Measurements from ENCODE around the gene SPEM1.

Gene SPEM1

DNA sequence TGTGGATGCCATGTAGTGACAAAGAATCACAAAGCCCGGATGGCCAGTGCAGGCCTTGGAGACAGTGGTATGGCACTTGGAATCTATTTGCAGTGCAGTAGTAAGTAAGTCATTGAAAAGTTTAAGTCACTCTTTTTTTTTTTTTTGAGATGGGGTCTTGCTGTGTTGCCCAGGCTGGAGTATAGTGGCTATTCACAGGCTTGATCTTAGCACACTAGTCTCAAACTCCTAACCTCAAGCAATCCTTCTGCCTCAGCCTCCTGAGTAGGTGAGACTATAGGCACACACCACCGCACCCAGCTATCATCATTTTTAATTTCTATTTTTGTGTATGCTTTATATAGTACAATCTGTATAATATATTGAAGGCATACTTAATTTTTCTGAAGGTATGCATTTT lies 21.5 kb upstream of the SPEM1 start:
- no peak for DNase-seq (ENCODE audit: low spot score)

DNA sequence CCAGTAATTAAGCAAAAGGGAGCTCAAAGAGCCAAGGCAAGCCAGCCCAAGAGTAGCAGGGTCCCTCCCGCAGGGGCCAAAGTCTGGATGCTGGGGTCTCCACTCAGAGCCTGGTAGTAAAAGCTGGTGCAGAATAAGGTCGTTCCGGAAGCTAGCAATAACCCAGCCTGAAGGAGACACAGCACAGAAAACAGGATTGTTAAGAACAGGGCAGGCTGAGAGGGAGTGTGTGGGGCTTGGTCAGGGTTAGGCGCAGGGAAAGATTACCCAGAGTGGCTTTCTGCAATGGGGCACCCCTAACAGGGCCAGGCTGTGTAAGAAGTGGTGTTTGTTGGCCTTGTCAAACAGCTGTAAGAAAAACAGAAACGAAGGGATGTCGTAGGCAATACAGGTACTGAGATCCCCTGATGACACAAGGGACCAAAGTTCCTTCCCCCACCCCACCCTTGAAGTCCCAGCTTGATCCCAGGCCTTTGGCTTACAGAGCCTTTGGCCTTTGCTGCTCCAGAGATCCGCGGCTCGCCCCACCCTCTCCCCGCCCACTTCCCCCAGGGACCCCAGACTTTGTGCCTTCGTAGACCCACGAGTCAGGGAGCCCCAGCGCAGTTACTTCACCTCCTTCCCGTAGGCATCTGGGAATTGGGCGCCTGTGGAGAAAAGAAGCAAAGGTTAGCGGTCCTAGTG lies 16.9 kb upstream of the SPEM1 start:
- no peak for DNase-seq (ENCODE audit: low spot score)

DNA sequence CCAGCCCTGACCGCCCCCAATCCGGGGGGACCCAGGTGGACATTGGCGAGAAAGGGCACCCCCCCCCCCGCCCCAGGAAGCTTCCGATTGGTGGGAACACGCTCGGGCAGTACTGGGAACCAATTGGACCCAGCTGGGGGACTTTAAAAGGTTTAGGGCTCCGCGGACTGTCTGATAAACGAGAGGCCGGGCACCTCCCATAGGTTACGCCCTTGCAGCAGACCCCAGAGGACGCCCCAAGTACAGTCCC lies 16.5 kb upstream of the SPEM1 start:
- peak; percentile 85 for DNase-seq (ENCODE audit: low spot score)

DNA sequence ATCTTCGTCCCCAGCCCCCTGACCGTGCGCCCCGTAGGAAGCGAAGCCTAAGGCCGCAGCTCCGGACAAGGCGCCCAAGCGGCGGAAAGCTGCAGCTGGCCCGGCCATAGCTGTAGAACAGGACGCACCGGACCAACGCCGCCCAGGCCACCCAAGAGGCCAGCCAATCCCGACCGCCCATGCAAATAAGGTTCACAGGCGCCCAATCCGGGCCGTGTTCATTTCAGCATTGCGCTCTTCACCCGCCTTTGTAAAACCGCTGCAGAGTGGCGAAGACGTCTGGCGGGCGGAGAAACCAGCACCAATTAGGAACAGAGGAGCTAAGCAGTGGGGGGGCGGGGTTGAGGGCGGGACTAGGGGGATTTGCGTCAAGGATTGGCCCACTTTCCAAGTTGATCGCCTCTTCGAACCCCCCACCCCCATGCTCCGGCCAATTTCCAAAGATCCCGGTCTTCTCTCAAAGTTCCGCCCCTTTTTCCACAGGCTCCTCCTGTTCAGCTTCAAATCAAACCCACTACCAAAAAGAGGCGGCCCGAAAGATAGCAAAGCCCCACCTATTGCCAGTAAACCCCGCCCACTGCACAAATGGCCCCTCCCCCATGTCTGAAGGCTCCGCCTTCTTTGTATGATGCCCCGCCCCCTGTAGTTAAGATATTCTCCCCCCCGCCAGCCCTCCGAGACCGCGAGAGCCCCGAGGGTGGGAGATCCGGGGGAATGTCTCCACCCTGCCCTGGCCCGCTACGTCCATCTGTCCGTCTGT lies 16.0 kb upstream of the SPEM1 start, which contains the start of gene TMEM256:
Gene TMEM256, minus strand, starts transcription at position 121 of the 760 bp plus-strand sequence. Its CDS starts 13 bp downstream, at position 108.
- peak; percentile 97 for DNase-seq (ENCODE audit: low spot score)

DNA sequence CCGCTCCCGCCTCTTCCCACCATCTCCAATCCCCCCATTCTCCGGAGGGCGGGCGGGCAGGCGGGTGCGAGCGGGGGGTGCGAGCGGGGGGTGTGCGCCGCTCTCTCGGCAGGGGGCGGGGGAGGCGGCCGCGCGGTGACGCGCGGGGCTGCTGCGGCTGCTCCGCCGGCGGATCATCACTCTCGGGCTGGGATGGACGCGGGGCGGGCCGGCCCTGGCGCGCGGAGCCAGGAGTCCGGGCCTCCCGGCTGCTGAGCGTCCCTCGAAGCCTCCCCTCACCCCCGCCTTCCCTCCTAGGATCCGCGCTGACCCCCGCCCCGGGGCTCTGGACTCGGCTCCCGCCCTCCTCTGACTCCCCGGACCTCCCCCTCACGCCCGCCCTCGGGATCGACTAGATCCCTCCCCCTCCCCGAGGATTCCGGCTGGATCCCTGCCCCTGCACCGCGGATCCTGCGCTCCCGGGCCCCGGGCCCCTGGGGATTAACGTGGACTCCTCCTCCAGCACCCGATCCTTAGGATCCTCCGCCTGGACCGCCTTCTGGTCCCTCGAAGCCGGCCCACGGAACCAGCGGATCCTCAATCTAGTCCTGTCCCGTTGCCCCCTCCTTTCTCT lies 15.3 kb upstream of the SPEM1 start:
- DNase-seq (ENCODE audit: low spot score), result peak; percentile 89

DNA sequence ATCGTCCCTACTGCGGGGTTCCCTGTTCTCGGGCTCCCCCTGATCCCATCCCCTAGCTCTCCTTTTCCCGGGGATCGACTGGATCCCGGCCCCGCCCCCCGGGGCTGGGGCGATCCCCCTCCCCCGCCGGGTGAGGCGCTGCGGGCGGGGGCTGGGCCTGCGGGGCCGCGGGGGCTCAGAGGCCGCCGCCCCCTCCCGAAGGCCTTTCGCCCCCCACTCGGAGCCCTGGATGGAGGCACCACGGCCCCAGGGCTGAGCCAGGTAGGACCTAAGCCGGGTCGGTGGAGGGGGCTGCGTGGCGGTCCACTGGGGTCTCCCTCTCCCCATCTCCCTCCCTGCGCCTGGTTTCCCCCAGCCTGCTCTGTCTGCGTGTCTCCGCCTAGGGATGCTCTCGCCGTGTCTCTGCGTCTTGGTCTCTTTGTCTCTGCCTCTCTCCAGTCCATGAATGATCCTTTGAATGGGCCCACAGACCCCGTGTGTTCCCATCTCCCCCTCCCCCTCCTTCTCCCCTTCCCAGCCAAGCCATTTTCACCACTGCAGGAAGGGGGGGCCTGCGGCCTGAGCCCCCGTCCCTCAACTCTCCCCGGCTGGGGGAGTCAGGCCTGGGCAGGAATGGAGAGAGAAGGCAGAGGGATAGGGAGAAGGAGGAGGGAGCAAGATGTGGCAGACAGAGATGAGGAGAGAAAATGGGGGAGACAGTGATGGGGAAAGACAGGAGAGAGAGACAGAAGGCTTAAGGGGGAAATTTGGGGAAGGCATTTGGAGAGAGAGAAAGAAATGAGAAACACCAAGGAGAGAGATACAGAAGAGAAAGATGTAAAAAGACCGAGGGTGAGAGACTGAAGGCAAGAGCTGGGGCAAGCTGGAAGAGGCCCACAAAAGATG lies 14.5 kb upstream of the SPEM1 start:
- peak; percentile 50 for DNase-seq (ENCODE audit: low spot score)

DNA sequence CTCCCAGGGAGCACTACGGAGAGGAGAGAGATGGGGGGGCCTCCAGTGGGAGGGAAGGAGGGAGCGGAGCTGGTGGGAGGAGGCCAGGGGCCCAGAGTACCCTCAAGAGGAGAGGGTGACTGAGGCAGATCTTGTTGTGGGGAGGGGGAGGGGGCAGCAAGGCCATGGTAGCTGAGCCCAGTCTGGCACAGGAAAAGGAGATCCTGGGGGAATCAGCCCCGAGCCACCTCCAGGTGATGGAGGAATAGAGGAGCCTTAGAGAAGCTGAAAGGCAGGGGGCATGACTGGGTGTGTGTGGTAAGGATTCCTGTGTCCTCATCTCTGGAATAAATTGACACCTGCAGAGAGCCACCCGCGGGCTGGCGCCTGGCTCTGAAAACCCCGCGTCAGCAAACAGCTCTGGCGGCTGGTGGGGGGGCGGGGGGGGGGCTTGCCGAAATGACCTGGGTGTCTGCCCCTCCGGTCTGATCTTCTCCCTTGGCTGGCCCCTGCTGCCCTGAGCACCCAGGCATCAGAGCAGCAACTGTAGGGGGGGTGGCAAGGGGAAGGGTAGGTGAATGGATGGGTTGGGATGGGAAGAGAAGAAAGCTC lies 13.8 kb upstream of the SPEM1 start:
- no peak for DNase-seq (ENCODE audit: low spot score)

DNA sequence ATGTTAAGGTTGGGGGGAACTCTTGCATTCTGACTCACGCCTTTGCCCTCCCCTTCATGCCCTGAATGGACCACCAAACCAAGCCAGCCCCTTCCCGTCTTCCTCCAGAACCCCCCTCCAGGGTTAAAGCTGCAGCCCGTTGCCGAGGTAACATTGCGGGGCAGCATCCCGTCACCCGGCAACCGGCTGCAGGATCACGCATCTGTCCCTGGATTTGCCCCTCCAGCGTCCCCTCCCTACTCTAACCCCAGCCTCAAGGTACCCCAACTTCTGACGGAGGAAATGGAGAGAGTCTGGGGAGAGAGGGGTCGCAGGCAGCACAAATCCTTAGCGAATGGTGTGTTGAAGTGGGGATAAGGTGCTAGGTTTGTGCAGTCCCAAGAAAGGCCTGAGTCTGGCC lies 13.0 kb upstream of the SPEM1 start:
- DNase-seq (ENCODE audit: low spot score), result no peak

DNA sequence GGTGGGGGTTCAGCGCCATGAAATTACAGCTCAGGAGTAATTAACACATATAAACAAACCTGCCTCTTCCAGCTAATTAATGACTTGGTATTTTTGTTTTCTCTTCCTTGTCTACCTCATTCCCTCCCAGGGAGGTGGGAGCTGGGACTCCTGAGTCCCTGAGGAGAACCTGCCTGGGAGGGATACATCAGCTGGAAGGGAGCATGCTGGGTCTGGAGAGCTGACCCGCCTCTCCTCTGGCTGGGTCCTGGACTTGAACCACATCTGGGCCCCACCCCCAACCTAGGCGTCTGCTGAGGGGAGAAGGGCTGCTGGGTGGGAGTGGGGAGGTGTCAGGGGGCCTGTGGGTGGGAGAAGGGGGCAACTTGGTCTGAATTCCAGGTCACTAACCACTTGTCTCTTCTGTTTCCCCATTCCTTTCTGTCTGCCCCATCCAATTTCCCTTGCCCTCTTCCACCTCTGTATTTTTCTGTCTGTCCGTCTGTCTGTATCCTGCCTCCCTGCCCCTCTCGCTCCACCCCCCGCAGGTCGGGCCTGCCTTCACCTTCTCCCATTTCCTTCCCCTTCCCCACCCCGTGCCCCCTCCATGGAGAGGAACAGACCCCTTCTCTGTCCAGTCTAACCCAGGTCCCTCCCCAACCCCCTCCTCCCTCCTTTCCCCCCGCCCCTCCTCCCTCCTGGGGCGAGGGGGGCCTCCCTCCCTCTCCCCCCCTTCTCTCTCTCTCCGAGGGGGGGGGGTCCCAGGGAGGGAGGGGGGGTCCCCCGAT lies 12.5 kb upstream of the SPEM1 start, which contains the start of gene NLGN2:
Gene NLGN2, plus strand, starts transcription at position 361 of the 767 bp plus-strand sequence. CDS start 411 bp downstream, outside the sequence.
- no peak for DNase-seq (ENCODE audit: low spot score)

DNA sequence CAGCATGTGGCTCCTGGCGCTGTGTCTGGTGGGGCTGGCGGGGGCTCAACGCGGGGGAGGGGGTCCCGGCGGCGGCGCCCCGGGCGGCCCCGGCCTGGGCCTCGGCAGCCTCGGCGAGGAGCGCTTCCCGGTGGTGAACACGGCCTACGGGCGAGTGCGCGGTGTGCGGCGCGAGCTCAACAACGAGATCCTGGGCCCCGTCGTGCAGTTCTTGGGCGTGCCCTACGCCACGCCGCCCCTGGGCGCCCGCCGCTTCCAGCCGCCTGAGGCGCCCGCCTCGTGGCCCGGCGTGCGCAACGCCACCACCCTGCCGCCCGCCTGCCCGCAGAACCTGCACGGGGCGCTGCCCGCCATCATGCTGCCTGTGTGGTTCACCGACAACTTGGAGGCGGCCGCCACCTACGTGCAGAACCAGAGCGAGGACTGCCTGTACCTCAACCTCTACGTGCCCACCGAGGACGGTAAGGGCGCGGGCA lies 11.8 kb upstream of the SPEM1 start:
- DNase-seq (ENCODE audit: low spot score), result no peak

DNA sequence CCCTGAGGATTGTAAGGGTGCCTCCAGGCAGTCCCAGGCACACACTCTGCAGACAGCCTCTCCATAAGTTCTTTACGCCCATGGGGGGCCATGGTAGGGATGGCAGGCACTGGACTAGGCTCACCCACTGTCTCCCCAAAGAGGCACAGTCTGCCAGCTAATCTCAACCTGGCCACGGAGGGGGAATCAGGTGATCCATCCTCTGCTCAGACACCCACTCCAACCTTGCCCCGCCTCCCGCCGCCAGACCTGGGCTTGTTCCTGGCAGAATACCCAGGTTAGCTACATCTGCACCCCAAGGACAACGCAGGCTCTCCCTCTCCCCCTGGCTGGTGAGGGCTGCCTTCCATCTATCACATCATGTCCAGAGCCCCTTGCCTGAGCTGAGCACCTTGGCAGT lies 11.3 kb upstream of the SPEM1 start:
- DNase-seq (ENCODE audit: low spot score), result no peak

DNA sequence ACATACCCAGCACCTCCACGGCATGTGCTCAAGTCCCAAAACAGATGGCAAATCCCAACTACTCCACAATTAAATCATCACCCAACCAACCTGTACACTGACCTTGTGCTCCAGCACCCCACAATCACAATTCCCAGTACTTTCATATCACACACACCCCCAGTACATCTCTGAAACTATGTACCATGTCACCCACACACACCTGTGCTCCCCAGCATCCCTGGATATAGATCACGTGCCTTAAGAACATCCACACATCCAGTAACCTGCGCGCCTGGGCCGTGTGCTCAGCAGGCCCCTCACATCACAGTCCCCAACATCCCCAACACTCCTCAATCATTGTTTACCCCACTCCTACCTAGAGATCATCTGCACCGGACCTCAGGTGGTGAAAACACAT lies 10.4 kb upstream of the SPEM1 start:
- no peak for DNase-seq (ENCODE audit: low spot score)

DNA sequence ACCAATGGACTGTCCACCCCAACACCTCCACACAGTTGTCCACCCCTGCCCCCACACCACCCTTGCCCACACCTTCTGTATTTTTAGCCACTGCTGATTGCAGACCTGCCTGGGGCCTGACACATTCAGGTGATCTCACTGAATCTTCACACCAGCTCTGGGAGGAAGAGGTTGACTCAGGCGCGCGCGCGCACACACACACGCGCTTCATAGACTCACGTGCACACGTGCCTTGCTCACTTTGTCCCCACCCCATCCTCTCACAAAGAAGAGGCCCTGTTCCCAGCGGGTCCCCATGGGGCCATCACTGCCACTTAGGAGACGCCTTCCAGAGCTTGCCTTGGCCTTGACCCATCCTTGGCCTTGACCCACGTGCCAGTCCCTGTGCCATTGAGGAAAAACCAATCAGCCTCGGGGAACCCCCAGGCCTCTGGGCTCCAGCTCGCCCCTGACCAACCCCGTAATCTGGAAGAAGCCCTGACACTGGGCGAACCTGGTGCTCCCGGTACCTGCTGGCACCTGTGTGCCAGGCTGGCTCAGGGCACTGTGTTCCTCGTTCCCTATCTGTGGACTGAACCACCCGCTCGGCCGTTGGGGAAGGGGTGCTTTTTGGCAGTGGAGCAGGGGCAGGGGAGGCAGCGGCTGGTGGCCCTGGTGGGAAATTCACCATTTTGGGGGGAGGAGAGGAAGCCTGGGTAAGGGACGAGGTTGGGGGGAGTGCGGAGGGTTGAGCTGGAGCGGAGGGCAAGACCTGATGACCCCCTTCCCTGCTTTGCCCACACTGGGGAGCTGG lies 9.3 kb upstream of the SPEM1 start:
- no peak for DNase-seq (ENCODE audit: low spot score)

DNA sequence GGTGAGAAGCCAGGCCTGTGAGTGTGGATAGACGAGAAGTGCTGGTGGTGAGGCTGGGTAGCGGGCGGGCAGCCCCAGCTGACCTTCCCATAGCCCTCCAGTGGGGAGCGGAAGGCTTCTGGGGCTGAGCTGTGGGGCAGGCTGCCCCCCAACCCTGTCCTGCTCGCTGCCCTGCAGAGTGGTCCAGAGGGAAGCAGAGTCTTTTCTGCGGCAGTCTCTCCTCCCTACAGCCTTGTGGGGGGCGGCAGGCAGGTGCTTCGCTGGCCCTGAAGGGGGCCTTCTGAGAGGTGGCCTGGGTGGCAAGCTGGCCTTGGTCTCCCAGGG lies 8.7 kb upstream of the SPEM1 start:
- DNase-seq (ENCODE audit: low spot score), result no peak

DNA sequence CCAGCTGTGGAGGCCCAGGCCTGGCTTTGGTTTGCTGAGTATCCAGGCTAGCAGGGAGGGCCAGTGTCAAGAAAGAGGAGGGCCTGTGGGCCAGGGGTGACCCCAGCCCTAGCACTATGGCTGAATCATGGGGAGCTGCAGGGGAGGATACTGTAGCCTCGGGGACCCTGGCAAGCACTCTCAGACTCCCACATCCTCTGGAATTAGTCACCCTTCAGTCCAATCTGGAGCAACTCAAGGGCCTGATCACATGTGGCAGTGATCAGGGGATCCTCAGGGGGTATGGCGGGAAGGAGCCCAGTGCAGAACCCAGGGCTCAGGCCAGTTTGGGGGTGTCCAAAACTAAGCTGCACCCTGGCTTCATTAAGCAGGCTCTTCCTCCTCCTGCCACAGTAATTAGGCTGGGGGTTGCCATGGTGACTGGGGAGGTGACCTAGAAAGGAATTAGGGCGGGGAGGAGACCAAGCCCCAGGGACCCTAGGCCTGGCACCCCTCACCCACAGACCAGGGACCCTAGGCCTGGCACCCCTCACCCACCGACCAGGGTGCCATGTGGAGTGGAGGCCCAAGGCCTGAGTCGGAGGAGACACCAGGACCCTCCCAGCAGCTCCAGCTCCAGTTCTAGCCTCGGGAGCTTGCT lies 6.7 kb upstream of the SPEM1 start:
- DNase-seq (ENCODE audit: low spot score), result peak; percentile 64

DNA sequence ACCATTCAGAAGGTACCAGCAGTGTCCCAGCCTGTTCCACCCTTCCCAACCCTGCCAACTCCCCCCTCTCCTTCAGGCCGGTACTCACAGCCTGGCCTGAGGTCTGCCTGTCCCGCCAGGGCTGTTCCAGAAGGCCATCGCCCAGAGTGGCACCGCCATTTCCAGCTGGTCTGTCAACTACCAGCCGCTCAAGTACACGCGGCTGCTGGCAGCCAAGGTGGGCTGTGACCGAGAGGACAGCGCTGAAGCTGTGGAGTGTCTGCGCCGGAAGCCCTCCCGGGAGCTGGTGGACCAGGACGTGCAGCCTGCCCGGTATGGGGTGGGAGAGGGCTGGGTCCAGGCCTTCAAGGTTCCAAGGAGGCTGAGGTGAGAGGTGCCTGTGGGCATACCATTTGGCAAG lies 5.3 kb upstream of the SPEM1 start:
- no peak for DNase-seq (ENCODE audit: low spot score)

DNA sequence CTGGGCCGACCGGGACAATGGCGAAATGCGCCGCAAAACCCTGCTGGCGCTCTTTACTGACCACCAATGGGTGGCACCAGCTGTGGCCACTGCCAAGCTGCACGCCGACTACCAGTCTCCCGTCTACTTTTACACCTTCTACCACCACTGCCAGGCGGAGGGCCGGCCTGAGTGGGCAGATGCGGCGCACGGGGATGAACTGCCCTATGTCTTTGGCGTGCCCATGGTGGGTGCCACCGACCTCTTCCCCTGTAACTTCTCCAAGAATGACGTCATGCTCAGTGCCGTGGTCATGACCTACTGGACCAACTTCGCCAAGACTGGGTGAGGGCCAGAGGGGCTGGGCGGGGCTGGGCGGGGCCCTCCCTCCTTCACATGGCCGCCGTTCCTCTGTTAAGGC lies 4.3 kb upstream of the SPEM1 start:
- DNase-seq (ENCODE audit: low spot score), result no peak

DNA sequence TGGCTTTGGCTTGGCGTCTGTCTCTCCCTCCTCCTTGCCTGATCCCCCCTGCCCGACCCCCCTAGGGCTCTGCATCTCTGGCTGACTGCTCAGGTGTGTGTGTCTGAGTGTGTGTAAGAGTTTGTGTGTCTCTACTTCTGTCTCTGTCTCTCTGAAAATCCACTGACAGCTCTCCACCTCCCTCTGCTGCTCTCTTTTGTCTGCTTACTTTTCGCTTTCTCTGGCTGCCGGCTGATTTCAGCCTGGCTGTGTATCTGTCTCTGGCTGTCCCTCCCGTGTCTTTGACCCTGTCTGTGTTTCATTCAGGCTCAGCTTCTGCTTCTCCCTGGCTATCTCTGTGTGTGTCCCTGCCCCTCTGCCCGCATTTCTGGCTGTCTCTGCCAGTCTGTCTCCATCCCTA lies 3.8 kb upstream of the SPEM1 start:
- no peak for DNase-seq (ENCODE audit: low spot score)

DNA sequence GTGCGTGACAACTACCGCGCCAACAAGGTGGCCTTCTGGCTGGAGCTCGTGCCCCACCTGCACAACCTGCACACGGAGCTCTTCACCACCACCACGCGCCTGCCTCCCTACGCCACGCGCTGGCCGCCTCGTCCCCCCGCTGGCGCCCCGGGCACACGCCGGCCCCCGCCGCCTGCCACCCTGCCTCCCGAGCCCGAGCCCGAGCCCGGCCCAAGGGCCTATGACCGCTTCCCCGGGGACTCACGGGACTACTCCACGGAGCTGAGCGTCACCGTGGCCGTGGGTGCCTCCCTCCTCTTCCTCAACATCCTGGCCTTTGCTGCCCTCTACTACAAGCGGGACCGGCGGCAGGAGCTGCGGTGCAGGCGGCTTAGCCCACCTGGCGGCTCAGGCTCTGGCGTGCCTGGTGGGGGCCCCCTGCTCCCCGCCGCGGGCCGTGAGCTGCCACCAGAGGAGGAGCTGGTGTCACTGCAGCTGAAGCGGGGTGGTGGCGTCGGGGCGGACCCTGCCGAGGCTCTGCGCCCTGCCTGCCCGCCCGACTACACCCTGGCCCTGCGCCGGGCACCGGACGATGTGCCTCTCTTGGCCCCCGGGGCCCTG lies 3.0 kb upstream of the SPEM1 start:
- no peak for DNase-seq (ENCODE audit: low spot score)

Measured in AG08396 (cell line).